Measurements from ENCODE around the gene CRYBA2.
A peak's percentile ranks its signal among the peaks of the same experiment; 100 is the strongest.

The CRYBA2 gene

GRCh38 chr2:219022616-219023015 lies 29.4 kb upstream of the CRYBA2 start:
- DNase-seq = no peak

GRCh38 chr2:219022041-219022440 lies 28.8 kb upstream of the CRYBA2 start:
- no peak for DNase-seq

DNA sequence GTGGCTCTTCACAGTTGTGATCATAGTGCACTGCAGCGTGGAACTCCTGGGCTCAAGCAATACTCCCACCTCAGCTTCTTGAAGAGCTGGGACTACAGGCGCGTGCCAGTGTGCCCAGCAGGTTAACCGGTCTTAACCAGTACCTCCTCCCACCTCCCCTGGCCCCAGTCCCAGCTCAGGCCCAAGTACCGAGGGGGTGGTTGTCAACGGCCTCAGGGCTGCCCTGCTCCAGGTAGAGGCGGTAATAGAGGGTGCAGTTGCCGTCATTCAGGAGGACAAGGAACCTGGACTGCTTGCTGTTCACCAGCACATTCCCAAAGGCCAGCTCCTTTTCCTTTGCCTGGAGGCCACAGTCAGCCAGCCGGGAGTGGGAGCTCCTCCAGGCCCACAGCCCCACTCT lies 28.4 kb upstream of the CRYBA2 start:
- DNase-seq = no peak

DNA sequence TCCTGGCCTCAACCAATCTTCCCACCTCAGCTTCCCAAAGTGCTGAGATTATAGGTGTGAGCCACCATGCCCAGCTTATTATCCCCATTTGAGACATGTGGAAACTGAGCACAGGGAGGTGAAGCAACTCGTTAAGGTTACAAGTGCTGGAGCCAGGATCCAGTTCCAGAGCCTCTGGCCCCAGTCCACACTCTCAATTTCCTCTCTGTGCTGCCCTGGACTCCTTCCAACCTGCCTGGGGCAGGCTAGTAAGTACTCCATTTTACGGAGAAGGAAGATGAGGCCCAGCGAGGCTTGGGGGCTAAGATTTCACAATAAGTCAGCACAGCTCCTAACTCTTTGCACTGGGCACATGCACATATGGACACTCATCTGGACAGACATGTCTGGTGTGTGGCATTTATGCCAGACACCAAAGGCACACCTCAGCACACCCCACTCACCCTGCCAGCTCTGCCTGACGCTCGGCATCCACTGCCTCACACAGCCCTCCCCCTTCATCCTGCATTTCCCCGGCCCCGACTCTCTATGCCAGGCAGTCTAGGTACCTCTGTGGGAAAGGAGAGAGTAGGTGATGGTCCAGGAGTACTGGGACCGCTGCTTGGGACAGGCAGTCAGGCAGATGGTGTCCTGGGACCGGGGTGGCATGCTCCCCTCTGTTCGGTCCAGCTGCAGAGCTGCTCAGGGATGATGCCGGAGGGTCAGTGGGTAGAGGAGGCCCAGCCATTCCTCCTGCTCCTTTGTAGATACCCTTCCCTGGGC lies 27.6 kb upstream of the CRYBA2 start:
- DNase-seq = no peak

DNA sequence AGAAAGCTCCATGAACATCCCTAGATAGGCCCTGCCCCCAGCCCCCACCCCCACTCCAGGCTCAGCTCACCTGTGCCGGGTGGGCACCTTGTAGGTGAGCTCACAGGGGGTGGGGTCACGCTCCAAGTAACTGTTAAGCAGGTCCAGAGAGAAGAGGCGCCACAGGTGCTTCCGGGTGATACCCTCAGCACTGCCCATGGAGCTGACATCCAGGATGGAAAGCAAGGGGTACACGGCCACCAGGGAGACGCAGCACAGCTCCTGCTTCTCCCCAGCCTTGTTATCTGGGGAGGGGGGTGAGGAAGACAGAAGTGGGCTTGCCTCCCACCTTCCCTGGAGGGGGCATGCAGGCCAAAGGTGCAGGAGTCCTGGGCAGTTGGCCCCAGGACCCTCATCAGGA lies 26.2 kb upstream of the CRYBA2 start:
- no peak for DNase-seq

- no peak for DNase-seq
These were observed 25.5 kb upstream of the CRYBA2 start for GRCh38 chr2:219018726-219019125.

- DNase-seq = no peak
These were observed 25.1 kb upstream of the CRYBA2 start for GRCh38 chr2:219018286-219018685.

DNA sequence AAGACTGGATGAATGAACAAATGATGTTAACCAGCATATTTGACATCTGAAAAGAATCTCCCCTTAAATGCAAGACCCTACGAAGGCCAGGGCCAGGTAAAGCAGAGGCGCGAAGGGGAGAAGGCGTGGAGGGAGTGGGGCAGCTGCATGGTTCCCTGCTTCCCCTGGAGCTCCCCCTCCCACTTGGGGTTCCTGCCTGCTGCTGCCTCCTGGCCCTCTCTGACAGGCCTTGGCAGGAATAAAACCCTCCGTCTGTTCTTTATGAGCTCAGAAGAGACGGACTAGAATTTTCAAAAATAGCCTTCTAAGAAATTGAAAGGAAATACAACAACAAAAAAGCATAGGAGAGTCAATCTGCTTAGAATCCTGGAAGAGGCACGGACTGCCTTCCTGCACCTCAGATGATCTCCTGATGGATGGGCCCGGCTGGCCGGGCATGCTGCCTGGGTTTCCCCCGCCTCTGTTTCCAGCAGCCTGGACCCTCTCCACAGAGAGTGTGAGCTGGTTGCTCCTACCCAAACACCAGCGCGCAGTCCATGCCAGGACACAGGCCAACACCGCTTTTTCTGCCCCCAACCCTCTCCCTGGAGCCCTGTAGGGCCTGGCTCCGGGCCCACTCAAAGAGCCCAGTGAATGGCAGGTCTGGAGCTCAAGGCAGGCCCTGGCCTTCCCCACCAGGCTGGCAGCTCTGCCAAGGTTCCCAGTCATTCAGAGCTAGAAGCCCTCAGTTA lies 24.1 kb upstream of the CRYBA2 start:
- no peak for DNase-seq

GRCh38 chr2:219016721-219017120 lies 23.5 kb upstream of the CRYBA2 start:
- no peak for DNase-seq

DNA sequence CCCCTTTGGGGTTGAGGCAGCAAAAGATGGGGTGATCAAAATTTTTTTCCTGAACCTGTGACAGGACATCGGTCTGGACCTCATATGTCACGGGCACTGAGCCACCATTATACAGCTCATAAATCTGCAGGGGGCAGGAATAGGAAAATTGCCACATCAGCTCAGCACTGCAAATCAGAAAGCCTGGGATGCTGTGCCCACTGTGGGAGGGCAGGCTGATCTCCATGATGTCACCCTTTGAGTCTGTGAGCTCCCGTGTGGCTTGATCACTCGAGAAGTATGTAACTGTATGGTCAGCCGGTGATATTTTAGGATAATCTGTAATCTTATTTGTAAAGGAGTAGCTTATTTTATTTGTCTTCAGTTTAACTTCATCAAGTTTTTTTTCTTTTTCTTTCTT lies 17.7 kb upstream of the CRYBA2 start:
- DNase-seq = no peak

DNA sequence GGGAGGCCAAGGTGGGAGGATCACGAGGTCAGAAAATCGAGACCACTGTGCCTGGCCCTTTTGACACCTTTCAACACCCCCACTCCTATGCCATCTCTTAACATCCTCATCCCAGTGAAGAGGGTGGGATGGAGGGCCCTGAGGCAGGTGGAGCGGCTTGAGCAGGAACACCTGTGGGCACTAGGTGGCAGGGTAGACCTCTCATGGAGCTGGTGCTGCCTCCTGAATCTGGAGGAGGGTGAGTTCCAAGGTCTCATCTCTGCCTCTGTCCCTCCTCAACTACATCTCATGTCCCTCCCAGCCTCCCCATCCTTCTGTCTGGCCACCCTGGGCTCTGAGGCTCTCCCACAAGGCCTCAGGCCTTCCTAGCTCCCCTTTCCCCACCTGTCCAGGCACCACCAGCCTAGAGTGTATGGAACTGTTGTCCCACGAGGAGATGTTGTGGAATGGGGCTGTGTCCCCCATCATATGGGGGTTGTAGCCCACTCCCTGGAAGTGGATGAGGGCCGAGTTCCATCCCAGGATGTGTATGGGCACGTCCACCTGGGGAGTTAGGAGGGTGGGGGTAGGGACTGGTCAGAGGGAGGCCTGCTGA lies 17.0 kb upstream of the CRYBA2 start:
- DNase-seq = peak; percentile 38

DNA sequence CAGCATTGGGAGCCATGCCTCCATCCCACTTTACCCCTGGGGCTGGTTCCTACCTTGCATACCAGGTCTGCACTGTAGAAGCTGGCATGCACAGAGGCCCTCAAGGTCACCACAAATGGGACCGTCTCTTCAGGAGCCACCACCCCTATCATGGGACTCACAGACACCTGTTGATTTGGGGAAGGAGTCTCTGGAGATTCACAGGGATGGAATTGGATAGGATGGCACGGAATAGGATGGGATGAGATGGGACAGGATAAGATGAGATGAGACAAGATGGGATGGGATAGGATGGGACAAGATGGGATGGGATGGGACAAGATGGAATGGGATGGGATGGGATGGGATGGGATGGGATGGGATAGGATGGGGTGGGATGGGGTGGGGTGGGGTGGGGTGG lies 16.1 kb upstream of the CRYBA2 start:
- DNase-seq = no peak

- no peak for DNase-seq
These were observed 10.8 kb upstream of the CRYBA2 start for GRCh38 chr2:219003979-219004378.

GRCh38 chr2:219003267-219003634 lies 10.0 kb upstream of the CRYBA2 start:
- peak; percentile 26 for DNase-seq

- peak; percentile 91 for DNase-seq
These were observed 9.4 kb upstream of the CRYBA2 start for GRCh38 chr2:219002395-219003266.

DNA sequence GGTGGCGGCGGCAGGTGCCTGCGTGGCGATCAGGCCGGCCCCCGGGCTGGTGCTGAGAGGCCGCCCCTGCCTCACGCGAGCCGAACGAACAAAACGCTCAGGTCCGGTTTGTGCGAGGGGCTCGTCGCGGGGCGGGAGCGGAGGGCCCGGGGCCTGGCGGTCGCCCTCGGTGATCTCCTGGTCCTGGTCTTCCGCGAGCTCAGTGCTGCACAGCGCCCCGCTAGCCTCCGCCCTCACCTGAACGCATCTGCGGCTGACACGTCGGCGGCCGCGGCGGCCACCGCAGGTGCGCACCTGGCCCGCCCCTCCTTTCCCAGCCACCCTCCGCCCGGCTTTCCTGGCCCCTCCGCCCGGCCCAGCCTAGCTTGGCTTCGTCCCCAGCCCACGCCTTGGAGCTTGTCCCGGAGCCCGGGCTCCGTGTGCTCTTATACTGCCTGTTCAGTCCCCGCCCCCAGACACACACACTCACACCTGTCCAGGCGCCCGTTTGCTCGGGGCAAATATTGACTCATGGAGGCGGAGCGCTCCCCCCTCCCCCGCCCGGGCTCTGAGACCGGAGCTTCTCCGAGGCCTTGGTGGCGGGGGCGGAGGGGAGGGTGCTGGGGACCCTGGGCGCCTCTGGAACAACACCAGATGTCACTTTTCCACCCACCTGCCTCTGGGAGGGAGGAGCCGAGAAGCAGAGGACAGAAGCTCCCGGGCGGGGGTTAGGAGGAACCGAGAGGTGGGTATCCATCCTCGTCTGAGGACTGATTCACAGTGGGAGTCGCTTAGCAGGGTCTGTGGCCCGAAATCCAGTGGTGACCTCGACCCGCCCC lies 8.6 kb upstream of the CRYBA2 start:
- peak; percentile 98 for DNase-seq

DNA sequence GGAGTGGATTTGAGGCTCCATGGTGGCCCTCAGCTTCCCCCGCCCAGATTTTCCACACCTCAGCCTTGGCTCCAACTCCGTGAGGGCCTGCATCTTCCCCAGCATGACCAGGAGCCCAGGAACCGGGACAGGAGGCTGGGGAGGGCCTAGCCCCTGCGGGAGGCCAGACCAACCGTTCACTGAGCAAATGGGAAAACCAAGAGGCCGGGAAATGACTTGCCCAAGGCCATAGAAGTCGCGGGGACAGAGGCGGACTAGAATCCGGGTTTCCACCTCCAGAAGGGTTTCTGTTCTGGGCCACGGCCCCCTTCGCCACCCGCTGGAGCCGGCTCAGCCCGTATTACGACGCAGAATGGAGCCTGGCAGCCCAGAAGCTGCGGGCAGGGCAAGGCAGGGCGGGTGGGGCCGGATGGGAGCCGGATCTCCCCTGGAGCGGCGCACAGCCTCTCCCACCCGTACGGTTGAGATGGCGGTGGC lies 7.9 kb upstream of the CRYBA2 start:
- peak; percentile 67 for DNase-seq

DNA sequence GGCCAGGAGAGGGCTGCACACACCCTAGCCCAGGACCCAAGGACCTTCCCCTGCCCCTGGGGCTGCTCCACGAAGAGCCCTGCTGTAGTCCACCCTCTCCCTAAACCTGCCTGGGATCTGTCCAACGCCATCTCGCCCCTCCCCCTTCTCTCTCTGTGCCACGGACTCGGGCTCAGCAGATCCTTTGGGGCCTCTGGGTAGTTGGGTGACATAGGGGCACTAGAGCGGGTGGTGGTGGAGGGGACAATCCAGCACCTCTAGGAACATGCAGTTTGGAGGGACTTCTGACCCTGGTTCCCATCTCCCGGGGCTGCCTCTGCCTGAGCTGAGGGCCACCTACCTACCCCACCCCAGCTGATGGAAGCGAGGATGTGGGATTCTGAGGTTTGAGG lies 7.3 kb upstream of the CRYBA2 start:
- peak; percentile 47 for DNase-seq

DNA sequence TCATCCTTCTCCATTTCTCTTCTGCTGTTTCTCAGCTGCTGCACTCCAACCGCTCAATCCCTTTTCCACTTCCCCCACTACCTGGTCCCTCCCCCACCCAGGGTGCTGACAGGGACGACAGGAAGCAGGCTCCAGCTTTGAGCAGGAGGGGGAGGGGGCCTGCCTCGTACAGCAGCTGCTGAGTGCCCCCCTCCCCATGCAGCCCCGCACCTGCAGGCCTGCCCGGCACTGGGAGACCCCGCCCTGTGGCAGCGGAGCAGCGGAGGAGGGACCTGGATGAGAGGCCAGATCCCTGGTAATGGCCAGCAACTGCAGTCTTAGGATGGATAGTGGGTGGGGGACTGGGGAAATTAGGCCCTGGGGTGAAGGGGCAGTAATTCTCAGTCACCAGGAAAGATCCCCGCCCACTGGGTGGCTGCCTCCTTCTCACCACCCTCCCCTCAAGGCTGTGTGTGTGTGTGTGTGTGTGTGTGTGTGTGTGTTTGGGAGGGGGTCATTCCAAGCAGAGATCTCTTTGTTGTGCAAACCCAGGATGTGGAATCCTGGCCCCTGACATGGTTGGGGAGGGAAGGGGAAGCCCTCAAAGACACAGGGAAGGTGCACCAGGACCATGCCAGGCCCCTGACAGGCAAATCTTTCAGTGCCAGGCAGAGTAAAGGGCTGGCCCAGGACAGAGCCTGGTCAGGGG lies 6.8 kb upstream of the CRYBA2 start:
- peak; percentile 91 for DNase-seq

DNA sequence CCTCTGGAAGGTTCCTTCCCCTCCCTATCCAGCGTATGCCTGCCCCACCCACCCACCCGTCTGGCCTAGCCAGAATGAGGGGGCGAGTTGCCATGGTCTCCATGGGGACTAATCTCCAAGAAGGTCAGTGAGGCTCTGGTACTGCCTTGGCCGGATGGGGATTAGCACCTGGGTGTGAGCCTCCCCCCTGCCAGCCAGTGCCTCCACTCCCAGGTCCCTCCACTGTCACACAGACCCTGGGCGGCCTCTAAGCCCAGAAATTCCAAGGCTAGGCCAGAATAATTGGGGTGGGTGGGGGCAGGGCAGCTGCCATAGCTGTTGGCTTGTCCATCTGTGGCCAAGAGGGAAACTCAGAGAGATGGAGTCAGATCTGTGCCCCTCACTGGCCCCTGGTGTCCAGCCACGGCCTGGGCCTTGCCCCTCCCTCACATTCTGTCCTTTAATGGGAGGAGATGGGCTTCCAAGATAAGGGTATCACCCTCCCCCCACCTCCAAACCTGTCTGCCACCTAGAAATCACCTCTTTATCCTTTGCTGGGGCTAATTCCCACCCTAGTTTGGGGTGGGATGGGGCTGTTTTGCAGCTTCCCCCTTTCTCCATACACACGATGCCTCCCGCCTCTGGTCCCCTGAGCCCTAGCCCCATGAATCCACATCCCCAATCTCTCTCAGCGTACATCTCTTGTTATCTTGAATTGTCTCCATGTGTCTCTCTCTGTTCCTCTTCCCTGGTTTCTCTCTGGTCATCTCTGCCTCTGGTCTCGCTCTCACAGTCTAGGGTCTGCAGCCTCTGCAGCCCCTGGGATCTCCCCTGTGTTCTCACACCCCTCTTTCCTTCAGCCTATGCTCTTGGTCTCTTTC lies 6.0 kb upstream of the CRYBA2 start:
- DNase-seq = peak; percentile 18

All from NCI-H69 (cell line).